ENCODE data around the gene VPS4B. TPM values are rescaled to one million over a fixed set of nuclear protein-coding genes. Genes with fewer than 3 reads are reported as not detected.

VPS4B gene
- total RNA-seq, 1 experiment from 2014 or later: 41.8 TPM

GRCh38 chr18:63430526-63430925, 8.2 kb upstream of the VPS4B start:
- no peak for DNase-seq (ENCODE audit: low spot score)

GRCh38 chr18:63427558-63427957, 5.3 kb upstream of the VPS4B start:
- DNase-seq (ENCODE audit: low spot score): peak; percentile 45

- no peak for DNase-seq (ENCODE audit: low spot score)
Observed at GRCh38 chr18:63422864-63423304, 608 bp upstream of the VPS4B start.

- DNase-seq (ENCODE audit: low spot score): no peak
Observed at GRCh38 chr18:63421514-63421913, 762 bp downstream of the VPS4B start.

- no peak for DNase-seq (ENCODE audit: low spot score)
Observed at GRCh38 chr18:63412953-63413352, 9.3 kb downstream of the VPS4B start.

- DNase-seq (ENCODE audit: low spot score): peak; percentile 49
Observed at GRCh38 chr18:63410792-63411191, 11.5 kb downstream of the VPS4B start.

GRCh38 chr18:63409301-63409700, 13.0 kb downstream of the VPS4B start:
- no peak for DNase-seq (ENCODE audit: low spot score)

GRCh38 chr18:63407734-63408133, 14.5 kb downstream of the VPS4B start:
- no peak for DNase-seq (ENCODE audit: low spot score)

GRCh38 chr18:63405986-63406385, 16.3 kb downstream of the VPS4B start:
- no peak for DNase-seq (ENCODE audit: low spot score)

GRCh38 chr18:63402246-63403162, 19.8 kb downstream of the VPS4B start:
- no peak for DNase-seq (ENCODE audit: low spot score)

- DNase-seq (ENCODE audit: low spot score): no peak
Observed at GRCh38 chr18:63399300-63399699, 23.0 kb downstream of the VPS4B start.

- no peak for DNase-seq (ENCODE audit: low spot score)
Observed at GRCh38 chr18:63397349-63397748, 24.9 kb downstream of the VPS4B start.

- DNase-seq (ENCODE audit: low spot score): no peak
Observed at GRCh38 chr18:63395503-63395902, 26.8 kb downstream of the VPS4B start.

GRCh38 chr18:63394954-63395353, 27.3 kb downstream of the VPS4B start:
- DNase-seq (ENCODE audit: low spot score): no peak

GRCh38 chr18:63387861-63388260, 34.4 kb downstream of the VPS4B start:
- no peak for DNase-seq (ENCODE audit: low spot score)

GRCh38 chr18:63382843-63383242, 39.4 kb downstream of the VPS4B start:
- DNase-seq (ENCODE audit: low spot score): no peak

GRCh38 chr18:63379639-63379962, 42.7 kb downstream of the VPS4B start:
- no peak for DNase-seq (ENCODE audit: low spot score)

GRCh38 chr18:63378919-63379638, 43.2 kb downstream of the VPS4B start:
- no peak for DNase-seq (ENCODE audit: low spot score)

GRCh38 chr18:63377275-63377980, 44.8 kb downstream of the VPS4B start:
- no peak for DNase-seq (ENCODE audit: low spot score)

- DNase-seq (ENCODE audit: low spot score): no peak
Observed at GRCh38 chr18:63376538-63376937, 45.7 kb downstream of the VPS4B start.

- DNase-seq (ENCODE audit: low spot score): no peak
Observed at GRCh38 chr18:63374540-63374939, 47.7 kb downstream of the VPS4B start.

GRCh38 chr18:63373161-63373560, 49.1 kb downstream of the VPS4B start:
- DNase-seq (ENCODE audit: low spot score): no peak

Measured in A172 (cell line).